PC-3 (cell line): Measurements from ENCODE around the gene ADGRV1.

Experiments used
- EZH2 ChIP-seq: fragments of 300-600 bp; sonication (generic); IDR thresholded peaks from one replicate; pipeline ENCODE4 v1.6.1; 2017; ENCODE audit warnings: antibody characterized with exemption, mild to moderate bottlenecking, low read length; ENCODE audit not compliant: unreplicated experiment
- TF ChIP-seq, protein P1 (sequence below): fragments of 300-600 bp; sonication (generic); conservative IDR thresholded peaks from 2 replicates; pipeline ENCODE4 v1.5.1; 2017; ENCODE audit warnings: antibody characterized with exemption, low read depth, mild to moderate bottlenecking, low read length

DNA sequence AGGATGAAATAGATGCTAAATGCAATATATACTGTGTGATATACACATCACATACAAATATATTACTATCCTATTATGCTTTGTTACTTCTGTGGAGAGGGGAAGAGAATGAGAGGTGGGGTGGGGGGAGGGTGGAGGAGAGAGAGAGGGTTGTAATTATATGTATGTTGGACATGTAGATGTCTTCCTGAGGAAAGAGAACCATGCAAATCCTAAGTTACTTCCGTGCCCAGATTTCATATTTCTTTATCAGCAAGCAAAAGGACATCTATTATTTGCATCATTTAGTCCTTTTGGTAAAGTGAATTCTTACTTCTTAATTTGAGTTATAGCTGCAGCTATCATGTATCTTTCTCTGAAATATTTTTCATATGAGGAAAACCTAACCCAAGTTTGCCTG lies 187.5 kb downstream of the ADGRV1 start:
- TF ChIP-seq, protein P1, sequence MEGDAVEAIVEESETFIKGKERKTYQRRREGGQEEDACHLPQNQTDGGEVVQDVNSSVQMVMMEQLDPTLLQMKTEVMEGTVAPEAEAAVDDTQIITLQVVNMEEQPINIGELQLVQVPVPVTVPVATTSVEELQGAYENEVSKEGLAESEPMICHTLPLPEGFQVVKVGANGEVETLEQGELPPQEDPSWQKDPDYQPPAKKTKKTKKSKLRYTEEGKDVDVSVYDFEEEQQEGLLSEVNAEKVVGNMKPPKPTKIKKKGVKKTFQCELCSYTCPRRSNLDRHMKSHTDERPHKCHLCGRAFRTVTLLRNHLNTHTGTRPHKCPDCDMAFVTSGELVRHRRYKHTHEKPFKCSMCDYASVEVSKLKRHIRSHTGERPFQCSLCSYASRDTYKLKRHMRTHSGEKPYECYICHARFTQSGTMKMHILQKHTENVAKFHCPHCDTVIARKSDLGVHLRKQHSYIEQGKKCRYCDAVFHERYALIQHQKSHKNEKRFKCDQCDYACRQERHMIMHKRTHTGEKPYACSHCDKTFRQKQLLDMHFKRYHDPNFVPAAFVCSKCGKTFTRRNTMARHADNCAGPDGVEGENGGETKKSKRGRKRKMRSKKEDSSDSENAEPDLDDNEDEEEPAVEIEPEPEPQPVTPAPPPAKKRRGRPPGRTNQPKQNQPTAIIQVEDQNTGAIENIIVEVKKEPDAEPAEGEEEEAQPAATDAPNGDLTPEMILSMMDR, result no peak
- no peak for TF ChIP-seq EZH2
